SU-DHL-6 (cell line): ENCODE data around the gene ABHD16B.

Experiments
- H2AFZ ChIP-seq: fragments of 200-600 bp; sonication (generic); 2 replicates; pipeline ENCODE4 v1.6.1; 2014; ENCODE audit warnings: low read depth, mild to moderate bottlenecking, moderate library complexity, mixed read lengths, antibody characterized with exemption, low read length; ENCODE audit not compliant: severe bottlenecking
- H3F3A ChIP-seq: fragments of 200-600 bp; shearing (Covaris generic); 2 replicates; pipeline ENCODE4 v1.6.0; 2016; ENCODE audit warnings: antibody characterized with exemption, mild to moderate bottlenecking; ENCODE audit not compliant: insufficient read depth
- H3K27ac ChIP-seq: fragments of 200-600 bp; sonication (generic); 2 replicates; pipeline ENCODE4 v1.5.1; 2016; ENCODE audit warnings: low read depth, mild to moderate bottlenecking, low read length, moderate library complexity, mixed read lengths
- H3K27me3 ChIP-seq: fragments of 200-600 bp; sonication (generic), shearing (Covaris generic); 2 replicates; pipeline ENCODE4 v1.6.0; 2014; ENCODE audit warnings: mild to moderate bottlenecking, low read length
- H3K36me3 ChIP-seq: fragments of 200-600 bp; sonication (generic); 2 replicates; pipeline ENCODE4 v1.6.1; 2014; ENCODE audit warnings: mild to moderate bottlenecking, low read length, mixed read lengths
- H3K4me2 ChIP-seq: fragments of 300-600, 200-600 bp; shearing (Covaris generic), sonication (generic); 2 replicates; pipeline ENCODE4 v1.6.0; 2014; ENCODE audit warnings: low read length, low read depth, mild to moderate bottlenecking; ENCODE audit not compliant: poor library complexity, severe bottlenecking
- H3K4me3 ChIP-seq: fragments of 200-600 bp; sonication (generic); 2 replicates; pipeline ENCODE4 v1.5.1; 2014; ENCODE audit warnings: antibody characterized with exemption, low read length, mild to moderate bottlenecking, mixed read lengths; ENCODE audit not compliant: insufficient read depth, poor library complexity, severe bottlenecking
- H3K79me2 ChIP-seq: fragments of 200-600 bp; sonication (generic); 2 replicates; pipeline ENCODE4 v1.6.1; 2014; ENCODE audit warnings: mild to moderate bottlenecking, low read length, moderate library complexity; ENCODE audit not compliant: insufficient read depth
- H3K9ac ChIP-seq: fragments of 200-600 bp; sonication (generic); 2 replicates; pipeline ENCODE4 v1.7.0; 2014; ENCODE audit warnings: mild to moderate bottlenecking, low read length
- H3K9me2 ChIP-seq: fragments of 200-600 bp; sonication (generic); replicated peaks from 2 replicates; pipeline ENCODE4 v1.6.1; 2014; ENCODE audit warnings: low read length; ENCODE audit not compliant: insufficient read depth
- H3K9me3 ChIP-seq: fragments of 200-600 bp; sonication (generic); 2 replicates; pipeline ENCODE4 v1.6.1; 2014; ENCODE audit warnings: low read length, mixed read lengths; ENCODE audit not compliant: insufficient read depth
- H4K20me1 ChIP-seq: fragments of 200-600 bp; sonication (generic); 2 replicates; pipeline ENCODE4 v1.6.1; 2014; ENCODE audit warnings: low read depth, mild to moderate bottlenecking, antibody characterized with exemption, low read length, moderate library complexity, mixed read lengths
- CTCF ChIP-seq: fragments of 200-600 bp; sonication (generic); IDR thresholded peaks from one replicate; pipeline ENCODE4 v1.5.1; 2017; ENCODE audit warnings: antibody characterized with exemption, mild to moderate bottlenecking, low read length, moderate library complexity; ENCODE audit not compliant: insufficient read depth, poor library complexity, severe bottlenecking
- EZH2phosphoT487 ChIP-seq: fragments of 200-600 bp; sonication (generic), shearing (Covaris generic); conservative IDR thresholded peaks from 2 replicates; pipeline ENCODE4 v1.6.1; 2018; ENCODE audit warnings: mild to moderate bottlenecking, antibody characterized with exemption, low read length, moderate library complexity, mixed read lengths

ABHD16B gene

GRCh38 chr20:63893999-63894357 lies 32.7 kb downstream of the ABHD16B start:
- Histone ChIP-seq H3K27ac (no peak overlapping the region), H3K9me3 (no peaks in the 10 kb centered on the region), H4K20me1 (no peaks in the 10 kb centered on the region; the same call in 1 of the 2 replicates), H3K9ac (no peak overlapping the region), H2AFZ (no peak overlapping the region), H3K9me2 (no peaks in the 10 kb centered on the region), H3F3A (peaks cover 12% of the 10 kb centered on the region; the same call in 1 of the 2 replicates), H3K4me3 (no peak overlapping the region), H3K36me3 (no peaks in the 10 kb centered on the region), H3K4me2 (no peak overlapping the region), H3K27me3 (no peaks in the 10 kb centered on the region), H3K79me2 (peaks cover 35% of the 10 kb centered on the region)
- TF ChIP-seq CTCF: no peak
- TF ChIP-seq EZH2phosphoT487: no peak

GRCh38 chr20:63894358-63895201 lies 33.3 kb downstream of the ABHD16B start, which contains the start of gene DNAJC5:
DNAJC5 (plus strand) TSS chr20:63895126; CDS start chr20:63928346, 33,220 bp downstream.
- Histone ChIP-seq H4K20me1 (no peaks in the 10 kb centered on the region; the same call in 1 of the 2 replicates), H3K4me2 (peak within 1 kb of the TSS; percentile 99), H3K36me3 (no peaks in the 10 kb centered on the region), H3K79me2 (peaks cover 41% of the 10 kb centered on the region), H3K9ac (peak within 1 kb of the TSS; percentile 78), H3K4me3 (peak within 1 kb of the TSS; percentile 88), H3F3A (peaks cover 12% of the 10 kb centered on the region; the same call in 1 of the 2 replicates), H3K9me2 (no peaks in the 10 kb centered on the region), H2AFZ (peak within 1 kb of the TSS; percentile 74), H3K27ac (peak within 1 kb of the TSS; percentile 69), H3K9me3 (no peaks in the 10 kb centered on the region), H3K27me3 (no peaks in the 10 kb centered on the region)
- no peak for TF ChIP-seq CTCF
- TF ChIP-seq EZH2phosphoT487: no peak

GRCh38 chr20:63895202-63895951 lies 34.1 kb downstream of the ABHD16B start:
- peaks cover 12% of the 10 kb centered on the region; the same call in 1 of the 2 replicates for H3F3A ChIP-seq
- H2AFZ ChIP-seq: no peak overlapping the region
- H3K27ac ChIP-seq: peak overlapping the region; percentile 69
- no peaks in the 10 kb centered on the region for H3K9me3 ChIP-seq
- no peaks in the 10 kb centered on the region for H3K27me3 ChIP-seq
- H3K4me3 ChIP-seq: peak overlapping the region; percentile 88
- peaks cover 48% of the 10 kb centered on the region for H3K79me2 ChIP-seq
- H3K36me3 ChIP-seq: no peaks in the 10 kb centered on the region
- peak overlapping the region; percentile 78 for H3K9ac ChIP-seq
- H3K4me2 ChIP-seq: peak overlapping the region; percentile 99
- no peaks in the 10 kb centered on the region; the same call in 1 of the 2 replicates for H4K20me1 ChIP-seq
- TF ChIP-seq EZH2phosphoT487: no peak
- TF ChIP-seq CTCF: no peak
- H3K9me2 ChIP-seq: no peaks in the 10 kb centered on the region
